GM12872 (cell line): ENCODE data around the gene CACNA1C.

Experiments
- CTCF ChIP-seq: IDR thresholded peaks from 3 replicates; pipeline ENCODE4 v1.5.1; 2011; ENCODE audit warnings: low read depth, mild to moderate bottlenecking, low read length, moderate library complexity; ENCODE audit not compliant: insufficient read depth

Gene CACNA1C

GRCh38 chr12:2539938-2540337, 487.2 kb downstream of the CACNA1C start:
- no peak for TF ChIP-seq CTCF

- no peak for TF ChIP-seq CTCF
These were observed 487.8 kb downstream of the CACNA1C start for GRCh38 chr12:2540535-2540941.

GRCh38 chr12:2541631-2542204, 488.9 kb downstream of the CACNA1C start:
- no peak for TF ChIP-seq CTCF

- no peak for TF ChIP-seq CTCF
These were observed 491.0 kb downstream of the CACNA1C start for GRCh38 chr12:2543801-2544200.

GRCh38 chr12:2544230-2544629, 491.4 kb downstream of the CACNA1C start:
- TF ChIP-seq CTCF = no peak

GRCh38 chr12:2547273-2548044, 494.7 kb downstream of the CACNA1C start:
- TF ChIP-seq CTCF = no peak

- no peak for TF ChIP-seq CTCF
These were observed 495.3 kb downstream of the CACNA1C start for GRCh38 chr12:2548081-2548480.
